Renal cortex interstitium (tissue), 11 donors: ENCODE measurements around the gene MRPS6. TPM values are rescaled to one million over a fixed set of nuclear protein-coding genes. Genes with fewer than 3 reads are reported as not detected.

Experiments
- DNase-seq, 11 donors: peaks; one replicate each; pipeline ENCODE4 v3.0.0-alpha.2; 2013; ENCODE audit warnings: low read depth in 9 of 11, low spot score in 4 of 11; ENCODE audit errors: extremely low read depth in 1 of 11
- polyA plus RNA-seq, 3 donors: library from polyadenylated mRNA; unstranded; fragments of 120-200 nt; gene quantifications; one replicate each; pipeline ENCODE4 v1.2.1, GENCODE V29; 2013; ENCODE audit not compliant: insufficient read length in 3 of 3

MRPS6 gene
- polyA plus RNA-seq, 3 donors: 107 to 133 (median 119) TPM

- DNase-seq: no peak
Measured at GRCh38 chr21:34083357-34083756, 10.0 kb downstream of the MRPS6 start.

GRCh38 chr21:34085129-34085528 lies 11.8 kb downstream of the MRPS6 start:
- DNase-seq: no peak

GRCh38 chr21:34086887-34087306 lies 13.5 kb downstream of the MRPS6 start:
- DNase-seq: no peak

- DNase-seq: no peak
Measured at GRCh38 chr21:34088752-34089151, 15.4 kb downstream of the MRPS6 start.

- DNase-seq: no peak
Measured at GRCh38 chr21:34091032-34091431, 17.7 kb downstream of the MRPS6 start.

- no peak for DNase-seq
Measured at GRCh38 chr21:34091607-34092006, 18.2 kb downstream of the MRPS6 start.

GRCh38 chr21:34092262-34092921 lies 19.0 kb downstream of the MRPS6 start:
- no peak for DNase-seq

- no peak for DNase-seq
Measured at GRCh38 chr21:34093083-34093482, 19.7 kb downstream of the MRPS6 start.

GRCh38 chr21:34094949-34095348 lies 21.6 kb downstream of the MRPS6 start:
- DNase-seq: no peak

- no peak for DNase-seq
Measured at GRCh38 chr21:34097442-34097841, 24.1 kb downstream of the MRPS6 start.

GRCh38 chr21:34100337-34100736 lies 27.0 kb downstream of the MRPS6 start:
- no peak for DNase-seq

GRCh38 chr21:34100790-34101189 lies 27.4 kb downstream of the MRPS6 start:
- DNase-seq: no peak

- DNase-seq: no peak
Measured at GRCh38 chr21:34105947-34106541, 32.7 kb downstream of the MRPS6 start.

GRCh38 chr21:34107606-34108005 lies 34.2 kb downstream of the MRPS6 start:
- DNase-seq: no peak

GRCh38 chr21:34109075-34109474 lies 35.7 kb downstream of the MRPS6 start:
- no peak for DNase-seq

GRCh38 chr21:34110594-34111202 lies 37.3 kb downstream of the MRPS6 start:
- DNase-seq: no peak

- DNase-seq: no peak
Measured at GRCh38 chr21:34112316-34113033, 39.1 kb downstream of the MRPS6 start.

GRCh38 chr21:34113842-34114241 lies 40.5 kb downstream of the MRPS6 start:
- no peak for DNase-seq

- no peak for DNase-seq
Measured at GRCh38 chr21:34115160-34115559, 41.8 kb downstream of the MRPS6 start.

GRCh38 chr21:34116569-34116968 lies 43.2 kb downstream of the MRPS6 start:
- DNase-seq: no peak
